Measurements from ENCODE around the gene RANBP3. TPM values are rescaled to one million over a fixed set of nuclear protein-coding genes. Genes with fewer than 3 reads are reported as not detected.

Gene RANBP3
- total RNA-seq, 2 donors from 2014 or later: 77.4 to 81.4 TPM

DNA sequence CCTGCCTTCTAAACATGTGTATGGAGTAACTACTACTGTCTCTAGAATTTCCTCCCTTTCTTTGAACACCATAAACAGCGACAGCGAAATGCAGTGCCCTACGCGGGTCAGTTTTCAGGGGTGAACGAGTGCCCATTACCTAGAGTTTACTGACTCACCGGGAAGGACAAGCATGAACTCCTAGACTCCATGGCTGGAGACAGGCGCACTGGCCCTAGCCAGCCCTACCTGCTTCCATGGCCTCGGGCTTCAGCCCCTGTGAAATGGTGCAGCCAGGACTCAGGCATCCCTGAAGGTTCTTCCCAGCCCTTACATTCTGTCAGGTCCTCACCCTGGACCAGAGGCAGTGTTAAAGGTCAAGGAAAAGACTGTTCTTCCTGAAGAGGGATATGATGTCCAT lies 8.5 kb downstream of the RANBP3 start:
- Mint-ChIP-seq H3K9me3 (no peaks in the 10 kb centered on the region), H3K4me1 (peaks cover 34% of the 10 kb centered on the region), H3K27me3 (ENCODE audit: insufficient read depth) (no peaks in the 10 kb centered on the region), H3K4me3 (no peak overlapping the region), H3K27ac (peak overlapping the region; percentile 72), H3K36me3 (ENCODE audit: low read depth) (peaks cover 8% of the 10 kb centered on the region)
- Histone ChIP-seq H3K9me3 (ENCODE audit: control insufficient read depth, low read length) (no peaks in the 10 kb centered on the region), H3K36me3 (ENCODE audit: control insufficient read depth, insufficient read depth, low read length) (peaks cover 40% of the 10 kb centered on the region), H3K27ac (ENCODE audit: low read depth, low read length) (no peak overlapping the region), H3K9ac (ENCODE audit: extremely low read depth, low read length, poor library complexity, severe bottlenecking) (no peak overlapping the region), H3K4me3 (ENCODE audit: low read length) (no peak overlapping the region), H3K27me3 (ENCODE audit: control insufficient read depth, insufficient read depth, low read length, poor library complexity, severe bottlenecking) (no peaks in the 10 kb centered on the region), H3K4me1 (ENCODE audit: control insufficient read depth, insufficient read depth, low read length) (peaks cover 25% of the 10 kb centered on the region)
- TF ChIP-seq, protein P1, sequence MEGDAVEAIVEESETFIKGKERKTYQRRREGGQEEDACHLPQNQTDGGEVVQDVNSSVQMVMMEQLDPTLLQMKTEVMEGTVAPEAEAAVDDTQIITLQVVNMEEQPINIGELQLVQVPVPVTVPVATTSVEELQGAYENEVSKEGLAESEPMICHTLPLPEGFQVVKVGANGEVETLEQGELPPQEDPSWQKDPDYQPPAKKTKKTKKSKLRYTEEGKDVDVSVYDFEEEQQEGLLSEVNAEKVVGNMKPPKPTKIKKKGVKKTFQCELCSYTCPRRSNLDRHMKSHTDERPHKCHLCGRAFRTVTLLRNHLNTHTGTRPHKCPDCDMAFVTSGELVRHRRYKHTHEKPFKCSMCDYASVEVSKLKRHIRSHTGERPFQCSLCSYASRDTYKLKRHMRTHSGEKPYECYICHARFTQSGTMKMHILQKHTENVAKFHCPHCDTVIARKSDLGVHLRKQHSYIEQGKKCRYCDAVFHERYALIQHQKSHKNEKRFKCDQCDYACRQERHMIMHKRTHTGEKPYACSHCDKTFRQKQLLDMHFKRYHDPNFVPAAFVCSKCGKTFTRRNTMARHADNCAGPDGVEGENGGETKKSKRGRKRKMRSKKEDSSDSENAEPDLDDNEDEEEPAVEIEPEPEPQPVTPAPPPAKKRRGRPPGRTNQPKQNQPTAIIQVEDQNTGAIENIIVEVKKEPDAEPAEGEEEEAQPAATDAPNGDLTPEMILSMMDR (conservative IDR thresholded peaks at IDR 0.05): no peak
- 95 to 99% methylated on average over 8 of the region's 8 CpGs for WGBS, 2 experiments (ENCODE audit: insufficient coverage in 1 of 2, insufficient read length in 1 of 2)
- no peak for DNase-seq

DNA sequence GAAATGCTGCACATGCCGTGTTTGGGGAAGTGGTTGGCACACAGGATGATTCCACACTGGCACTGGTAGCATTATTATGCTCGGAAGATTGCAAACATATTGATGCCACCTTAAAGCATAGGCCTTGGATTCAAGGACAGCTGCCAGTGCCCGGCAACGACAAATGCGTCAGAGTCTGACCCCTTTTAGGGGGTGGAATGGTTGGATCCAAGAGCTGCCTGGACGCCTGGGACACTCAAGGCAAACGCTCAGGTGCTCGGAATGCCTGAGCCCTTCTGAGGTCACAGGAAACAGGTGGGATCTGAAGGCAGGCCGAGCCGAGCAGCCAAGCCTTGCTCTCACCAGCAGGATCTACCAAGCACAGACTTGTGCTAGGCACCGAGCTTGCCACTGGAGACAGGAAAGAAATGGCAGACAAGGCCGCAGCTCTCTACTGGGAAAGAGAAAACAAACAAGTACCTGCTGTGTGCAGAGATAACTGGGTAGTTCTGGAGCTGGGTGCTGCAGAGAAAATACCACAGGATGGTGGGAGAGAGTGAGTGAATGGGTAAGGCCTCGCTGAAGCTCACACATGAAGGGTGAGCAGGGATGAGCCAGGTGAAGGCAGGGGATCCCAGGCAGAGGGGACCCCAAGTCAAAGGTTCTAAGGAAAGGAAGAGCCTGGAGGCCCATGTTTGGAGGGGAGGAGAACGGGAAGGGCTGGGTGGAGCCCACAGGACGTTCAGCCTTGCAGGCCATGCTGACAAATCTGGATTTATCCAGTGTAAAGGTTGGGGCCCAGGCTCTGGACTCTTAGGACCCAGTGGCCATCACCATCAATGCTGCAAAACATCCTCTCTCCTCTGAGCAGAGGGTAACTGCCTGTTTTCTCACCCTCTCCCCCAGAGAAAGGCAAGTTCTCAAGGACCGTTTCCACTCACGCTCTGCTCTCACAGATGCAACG lies 9.2 kb downstream of the RANBP3 start:
- Histone ChIP-seq H3K27ac (ENCODE audit: low read depth, low read length) (peak overlapping the region; percentile 3), H3K4me1 (ENCODE audit: control insufficient read depth, insufficient read depth, low read length) (peaks cover 25% of the 10 kb centered on the region), H3K36me3 (ENCODE audit: control insufficient read depth, insufficient read depth, low read length) (peaks cover 33% of the 10 kb centered on the region), H3K27me3 (ENCODE audit: control insufficient read depth, insufficient read depth, low read length, poor library complexity, severe bottlenecking) (no peaks in the 10 kb centered on the region), H3K9ac (ENCODE audit: extremely low read depth, low read length, poor library complexity, severe bottlenecking) (peak overlapping the region; percentile 1), H3K4me3 (ENCODE audit: low read length) (no peak overlapping the region), H3K9me3 (ENCODE audit: control insufficient read depth, low read length) (no peaks in the 10 kb centered on the region)
- Mint-ChIP-seq H3K36me3 (ENCODE audit: low read depth) (peaks cover 9% of the 10 kb centered on the region), H3K27ac (peak overlapping the region; percentile 95), H3K4me3 (peak overlapping the region; percentile 13), H3K27me3 (ENCODE audit: insufficient read depth) (no peaks in the 10 kb centered on the region), H3K4me1 (peaks cover 34% of the 10 kb centered on the region), H3K9me3 (no peaks in the 10 kb centered on the region)
- WGBS, 2 experiments (ENCODE audit: insufficient coverage in 1 of 2, insufficient read length in 1 of 2): 81 to 83% methylated on average over 15 to 18 of the region's 18 CpGs
- TF ChIP-seq, protein P1 (conservative IDR thresholded peaks at IDR 0.05): no peak
- DNase-seq: peak; percentile 65

DNA sequence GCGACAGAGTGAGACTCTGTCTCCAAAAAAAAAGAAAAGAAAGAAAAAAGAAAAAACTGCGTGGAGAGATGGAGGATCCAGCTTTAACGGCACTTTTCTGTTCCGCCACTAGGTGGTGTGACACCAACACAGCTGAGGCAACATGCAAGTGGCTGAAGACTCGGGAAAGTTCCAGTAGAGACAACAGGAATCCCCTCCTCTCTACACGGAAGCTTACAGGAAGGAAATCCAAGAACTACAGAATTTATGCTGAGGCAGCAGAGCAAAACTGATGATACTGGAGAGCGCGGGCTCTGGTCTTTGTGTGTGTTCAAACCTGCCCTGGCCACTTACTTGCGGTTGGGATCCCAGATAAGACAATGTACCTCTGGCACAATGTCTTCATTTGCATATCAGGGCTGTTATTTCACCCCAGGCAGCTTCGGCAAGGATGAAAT lies 9.9 kb downstream of the RANBP3 start:
- peak overlapping the region; percentile 1 for H3K9ac ChIP-seq (ENCODE audit: extremely low read depth, low read length, poor library complexity, severe bottlenecking)
- no peaks in the 10 kb centered on the region for H3K27me3 ChIP-seq (ENCODE audit: control insufficient read depth, insufficient read depth, low read length, poor library complexity, severe bottlenecking)
- Mint-ChIP-seq H3K27me3 (ENCODE audit: insufficient read depth) (no peaks in the 10 kb centered on the region), H3K27ac (peak overlapping the region; percentile 95), H3K9me3 (no peaks in the 10 kb centered on the region), H3K4me3 (peak overlapping the region; percentile 13), H3K4me1 (peaks cover 35% of the 10 kb centered on the region), H3K36me3 (ENCODE audit: low read depth) (peaks cover 9% of the 10 kb centered on the region)
- peak; percentile 87 for DNase-seq
- no peak overlapping the region for H3K4me3 ChIP-seq (ENCODE audit: low read length)
- H3K4me1 ChIP-seq (ENCODE audit: control insufficient read depth, insufficient read depth, low read length): peaks cover 25% of the 10 kb centered on the region
- no peaks in the 10 kb centered on the region for H3K9me3 ChIP-seq (ENCODE audit: control insufficient read depth, low read length)
- H3K27ac ChIP-seq (ENCODE audit: low read depth, low read length): peak overlapping the region; percentile 3
- TF ChIP-seq, protein P1 (conservative IDR thresholded peaks at IDR 0.05): peak; percentile 94
- H3K36me3 ChIP-seq (ENCODE audit: control insufficient read depth, insufficient read depth, low read length): peaks cover 26% of the 10 kb centered on the region
- WGBS, 2 experiments (ENCODE audit: insufficient coverage in 1 of 2, insufficient read length in 1 of 2): 25 to 32% methylated on average over 10 of the region's 10 CpGs

Data from endodermal cell (in vitro differentiated cells).